Daoy (cell line): Measurements from ENCODE around the gene OR4C45. TPM values are rescaled to one million over a fixed set of nuclear protein-coding genes. Genes with fewer than 3 reads are reported as not detected.

Experiments
- total RNA-seq: library from RNA; depleted of rRNA; stranded (reverse); fragments of >200 nt; shearing (Covaris generic); gene quantifications from 2 replicates; pipeline ENCODE4 v1.2.3, GENCODE V29; 2014; rRNA removed

Gene OR4C45
- total RNA-seq, 1 experiment from 2014 or later, result not detected

Other genes with a start within 250 kb of the OR4C45 start
- gene OR4C13, start 80.5 kb upstream of the OR4C45 start, total RNA-seq, result not detected in 2 replicates
- gene OR4C12, start 50.3 kb upstream of the OR4C45 start, total RNA-seq, result not detected in 2 replicates